HG02943 (cell line): ENCODE data around the gene FAM9C.
"Not testable (repeated sequence)": the region's sequence is repeated elsewhere in the genome, so short reads cannot be mapped to it uniquely, and the experiment has no call there.

Experiments used
- ATAC-seq: cut with Tn5 transposase; IDR thresholded peaks from one replicate; pipeline ENCODE4 v1.9.1; 2021; ENCODE audit warnings: mild to moderate bottlenecking, low read depth, moderate library complexity; ENCODE audit not compliant: unreplicated experiment

FAM9C gene

GRCh38 chrX:13046141-13046855, 1.9 kb upstream of the FAM9C start:
- ATAC-seq = no peak

- no peak for ATAC-seq
Measured at GRCh38 chrX:13043938-13044337, 482 bp downstream of the FAM9C start.

GRCh38 chrX:13043138-13043537, 1.3 kb downstream of the FAM9C start:
- ATAC-seq = no peak

GRCh38 chrX:13036896-13037295, 7.5 kb downstream of the FAM9C start:
- ATAC-seq = no peak

- ATAC-seq = no peak
Measured at GRCh38 chrX:13033193-13033592, 11.2 kb downstream of the FAM9C start.

GRCh38 chrX:13029887-13030771, 14.3 kb downstream of the FAM9C start:
- no peak for ATAC-seq

GRCh38 chrX:13029637-13029886, 14.9 kb downstream of the FAM9C start:
- ATAC-seq = no peak

GRCh38 chrX:13028871-13029636, 15.4 kb downstream of the FAM9C start:
- ATAC-seq = no peak

- no peak for ATAC-seq
Measured at GRCh38 chrX:13026877-13027652, 17.4 kb downstream of the FAM9C start.

- no peak for ATAC-seq
Measured at GRCh38 chrX:13024986-13025385, 19.4 kb downstream of the FAM9C start.

GRCh38 chrX:13023979-13024378, 20.4 kb downstream of the FAM9C start:
- ATAC-seq = no peak

GRCh38 chrX:13023567-13023966, 20.9 kb downstream of the FAM9C start:
- no peak for ATAC-seq

- ATAC-seq = no peak
Measured at GRCh38 chrX:13022926-13023325, 21.5 kb downstream of the FAM9C start.

- ATAC-seq = not testable (repeated sequence)
Measured at GRCh38 chrX:13016731-13017130, 27.7 kb downstream of the FAM9C start.

- no peak for ATAC-seq
Measured at GRCh38 chrX:13015536-13016236, 28.7 kb downstream of the FAM9C start.

- peak; percentile 16 for ATAC-seq
Measured at GRCh38 chrX:13014111-13015096, 30.0 kb downstream of the FAM9C start.

GRCh38 chrX:13013363-13014110, 30.9 kb downstream of the FAM9C start:
- peak; percentile 76 for ATAC-seq

- no peak for ATAC-seq
Measured at GRCh38 chrX:13010546-13010945, 33.9 kb downstream of the FAM9C start.
